ENCODE measurements around the gene CCDC14. TPM values are rescaled to one million over a fixed set of nuclear protein-coding genes. Genes with fewer than 3 reads are reported as not detected.

Gene CCDC14
- total and polyA plus RNA-seq, 2 of the 4 experiments (the other 2 are of a cell fraction) = 82.1 to 109 TPM

- H3K79me1 ChIP-seq (ENCODE audit: low read depth in 1 of 2, low read length in 2 of 2) = peaks cover 17 to 40% of the 10 kb centered on the region in 2 experiments
- H2AK9ac ChIP-seq (replicated peaks; ENCODE audit: low read depth, low read length, poor library complexity) = no peak overlapping the region
- CTCF ChIA-PET = no interaction called here
- 100% methylated on average over 3 of the region's 4 CpGs; no CpG with 5 or more reads in 1 of the 2 experiments for WGBS, 2 experiments (ENCODE audit: extremely low coverage in 2 of 2, insufficient read length in 1 of 2)
- H3K4me3 ChIP-seq (ENCODE audit: insufficient read depth, low read depth, low read length) = no peak overlapping the region
- no peak overlapping the region for H3K4ac ChIP-seq (ENCODE audit: low read depth, low read length)
- DNase-seq = no peak
- BruUV-seq (replicated peaks) = no TSS peak
- H4K20me1 ChIP-seq (ENCODE audit: insufficient read depth, low read length) = no peaks in the 10 kb centered on the region
- no peak overlapping the region for H4K5ac ChIP-seq (ENCODE audit: low read depth, low read length)
- POLR2A ChIA-PET (ENCODE audit: unreplicated experiment) = no interaction called here
- no peaks in the 10 kb centered on the region for H3K27me3 ChIP-seq (ENCODE audit: control insufficient read depth, insufficient read depth, low read length)
- peaks cover 7% of the 10 kb centered on the region; the same call in 1 of the 2 replicates for H3K9me1 ChIP-seq (ENCODE audit: insufficient read depth, low read length)
- TF ChIP-seq RFX5 (IDR thresholded peaks at IDR 0.05; ENCODE audit: low read depth, low read length) (no peak), NFE2L2 (IDR thresholded peaks at IDR 0.05; ENCODE audit: low read depth, low read length) (no peak), MAFK (IDR thresholded peaks at IDR 0.05; ENCODE audit: low read depth, low read length) (no peak)
- no peak overlapping the region for H2BK20ac ChIP-seq (ENCODE audit: low read depth, low read length)
- no peak overlapping the region for H3K4me2 ChIP-seq (ENCODE audit: low read depth, low read length)
- no peak overlapping the region for H3K56ac ChIP-seq (ENCODE audit: extremely low read depth, insufficient read depth, low read length)
- no peak for ATAC-seq (ENCODE audit: low read depth)
- H2BK5ac ChIP-seq (ENCODE audit: low read depth, low read length, poor library complexity, severe bottlenecking) = no peak overlapping the region
- H4K91ac ChIP-seq (ENCODE audit: insufficient read depth, low read depth, low read length) = no peak overlapping the region
- no peak overlapping the region for H2AK5ac ChIP-seq (ENCODE audit: low read depth, low read length)
- H3K36me3 ChIP-seq (ENCODE audit: control insufficient read depth, insufficient read depth, low read length) = peaks cover 25% of the 10 kb centered on the region
- H3K9ac ChIP-seq (ENCODE audit: low read depth, low read length) = no peak overlapping the region
- H3K14ac ChIP-seq (replicated peaks; ENCODE audit: low read depth, low read length) = no peak overlapping the region
- H3K9me3 ChIP-seq (ENCODE audit: control insufficient read depth, insufficient read depth, low read length) = no peaks in the 10 kb centered on the region
- peaks cover 4% of the 10 kb centered on the region; the same call in 1 of the 2 replicates for H3K4me1 ChIP-seq (ENCODE audit: control insufficient read depth, insufficient read depth, low read length)
- no peak overlapping the region for H3K18ac ChIP-seq (ENCODE audit: low read depth, low read length)
- H3K27ac ChIP-seq (ENCODE audit: insufficient read depth, low read length) = no peak overlapping the region
- no peak overlapping the region for H2AFZ ChIP-seq (replicated peaks; ENCODE audit: low read length, poor library complexity)
- dilution Hi-C loops (cut with HindIII; ENCODE audit: low sequenced_read_pairs, unreplicated experiment) = no loop called here
- H2BK15ac ChIP-seq (ENCODE audit: low read depth, low read length) = no peak overlapping the region
- intact Hi-C loops (cut with micrococcal nuclease) = no loop called here
- no peak overlapping the region for H4K8ac ChIP-seq (ENCODE audit: low read depth in 2 of 2, low read length in 2 of 2)
- no peak overlapping the region for H2BK120ac ChIP-seq (ENCODE audit: low read depth, low read length)
- in situ Hi-C loops (cut with MboI; ENCODE audit: low sequenced_read_pairs) = no loop called here
- no peak overlapping the region for H3K23ac ChIP-seq (ENCODE audit: low read depth, low read length)
Observed at GRCh38 chr3:123953735-123954134, 7.3 kb downstream of the CCDC14 start.
